ENCODE results near the gene TDRD3.

TDRD3 gene

DNA sequence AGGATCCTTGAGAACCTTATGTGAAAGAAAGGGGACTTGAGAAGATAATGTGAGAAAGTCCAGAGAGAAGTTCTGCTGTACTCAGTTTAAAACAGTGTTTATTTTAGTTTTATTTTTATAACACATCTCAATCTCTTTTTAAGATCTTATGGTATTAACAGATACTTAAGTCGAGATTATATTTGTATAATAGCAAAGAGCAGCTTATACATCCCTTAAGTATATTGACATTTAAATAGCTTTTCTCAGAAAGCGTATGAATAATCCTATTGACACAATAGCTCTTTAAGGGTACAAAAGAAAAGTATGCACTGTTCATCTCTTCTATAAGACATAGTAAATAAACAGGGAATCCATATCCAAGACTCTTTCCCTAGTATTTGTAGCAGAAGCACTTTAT lies 42.2 kb downstream of the TDRD3 start:
- no peak for DNase-seq (ENCODE audit: low read depth)
- H3K4me3 ChIP-seq (ENCODE audit: control insufficient read depth, low read depth, low read length) = no peak overlapping the region
- TF ChIP-seq, protein P1, sequence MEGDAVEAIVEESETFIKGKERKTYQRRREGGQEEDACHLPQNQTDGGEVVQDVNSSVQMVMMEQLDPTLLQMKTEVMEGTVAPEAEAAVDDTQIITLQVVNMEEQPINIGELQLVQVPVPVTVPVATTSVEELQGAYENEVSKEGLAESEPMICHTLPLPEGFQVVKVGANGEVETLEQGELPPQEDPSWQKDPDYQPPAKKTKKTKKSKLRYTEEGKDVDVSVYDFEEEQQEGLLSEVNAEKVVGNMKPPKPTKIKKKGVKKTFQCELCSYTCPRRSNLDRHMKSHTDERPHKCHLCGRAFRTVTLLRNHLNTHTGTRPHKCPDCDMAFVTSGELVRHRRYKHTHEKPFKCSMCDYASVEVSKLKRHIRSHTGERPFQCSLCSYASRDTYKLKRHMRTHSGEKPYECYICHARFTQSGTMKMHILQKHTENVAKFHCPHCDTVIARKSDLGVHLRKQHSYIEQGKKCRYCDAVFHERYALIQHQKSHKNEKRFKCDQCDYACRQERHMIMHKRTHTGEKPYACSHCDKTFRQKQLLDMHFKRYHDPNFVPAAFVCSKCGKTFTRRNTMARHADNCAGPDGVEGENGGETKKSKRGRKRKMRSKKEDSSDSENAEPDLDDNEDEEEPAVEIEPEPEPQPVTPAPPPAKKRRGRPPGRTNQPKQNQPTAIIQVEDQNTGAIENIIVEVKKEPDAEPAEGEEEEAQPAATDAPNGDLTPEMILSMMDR (IDR thresholded peaks at IDR 0.05; ENCODE audit: control insufficient read depth, insufficient read depth, low read depth, low read length, missing control alignments) = no peak

DNA sequence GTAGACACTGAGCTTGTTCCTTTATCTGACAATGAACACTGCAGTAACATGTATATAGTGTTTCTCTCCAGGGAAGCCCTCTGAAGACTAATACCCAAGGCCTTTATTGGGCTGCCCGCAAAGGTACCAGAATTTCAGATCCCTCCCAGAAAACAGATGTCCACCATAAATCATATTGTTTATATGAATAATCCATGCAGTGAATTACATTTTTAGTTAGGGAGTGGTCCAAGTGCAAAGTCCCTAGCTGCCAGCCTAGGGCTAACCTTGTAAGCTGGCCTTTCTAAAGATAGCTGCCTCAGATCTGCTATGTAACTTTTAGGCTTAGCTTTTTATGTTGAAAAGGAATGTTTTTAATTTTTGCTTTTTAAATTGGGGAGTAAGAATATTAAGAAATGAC lies 44.7 kb downstream of the TDRD3 start:
- TF ChIP-seq, protein P1 (IDR thresholded peaks at IDR 0.05; ENCODE audit: control insufficient read depth, insufficient read depth, low read depth, low read length, missing control alignments) = no peak
- no peak for DNase-seq (ENCODE audit: low read depth)
- no peak overlapping the region for H3K4me3 ChIP-seq (ENCODE audit: control insufficient read depth, low read depth, low read length)

DNA sequence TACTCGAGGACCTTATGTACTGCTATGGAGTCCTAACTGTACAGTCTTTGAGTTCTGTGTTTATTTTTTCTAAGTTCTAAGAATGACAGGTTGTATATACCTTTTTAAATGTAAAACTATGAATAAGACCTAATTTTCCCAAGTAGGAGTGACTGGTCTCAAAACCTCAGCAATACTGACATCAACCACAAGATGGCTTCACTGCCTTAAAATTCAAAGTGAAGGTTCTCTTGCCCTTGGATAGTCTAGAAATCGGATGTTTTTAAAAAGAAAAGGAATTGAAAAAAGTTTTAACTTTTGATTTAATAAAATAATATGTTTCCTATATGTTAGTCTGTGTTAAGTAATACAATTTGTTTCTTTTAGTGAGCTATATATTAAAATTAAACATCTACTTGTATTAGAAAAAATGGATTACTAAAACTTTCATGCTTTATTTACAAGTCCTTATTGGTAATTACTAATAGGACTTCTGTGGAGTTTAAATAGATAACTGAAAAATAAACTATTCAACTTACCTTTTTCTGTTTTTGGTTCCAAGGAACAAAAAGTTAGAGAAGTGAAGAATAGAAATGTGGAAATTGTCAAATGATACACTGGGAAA lies 52.0 kb downstream of the TDRD3 start:
- peak; percentile 29 for DNase-seq (ENCODE audit: low read depth)
- no peak overlapping the region for H3K4me3 ChIP-seq (ENCODE audit: control insufficient read depth, low read depth, low read length)
- TF ChIP-seq, protein P1 (IDR thresholded peaks at IDR 0.05; ENCODE audit: control insufficient read depth, insufficient read depth, low read depth, low read length, missing control alignments) = peak; percentile 66

DNA sequence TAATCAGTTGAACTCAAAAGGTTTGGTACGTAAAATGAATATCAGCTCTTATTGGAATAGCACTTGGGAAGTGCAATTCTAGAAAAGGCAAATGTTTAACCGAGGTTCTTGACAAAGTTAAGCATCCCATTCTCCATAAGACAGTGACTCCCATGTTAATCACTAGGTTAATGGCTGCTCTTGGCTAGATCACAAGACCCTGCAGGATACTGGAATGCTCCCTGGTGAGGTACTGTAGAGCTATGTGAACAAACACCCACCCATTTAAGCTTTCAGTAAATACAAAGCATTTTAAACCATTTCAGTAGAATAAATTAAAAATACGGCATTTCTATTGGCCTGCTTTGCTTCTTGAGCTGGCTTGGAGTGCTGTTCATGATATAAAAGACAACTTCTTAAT lies 56.5 kb downstream of the TDRD3 start:
- DNase-seq (ENCODE audit: low read depth) = no peak
- TF ChIP-seq, protein P1 (IDR thresholded peaks at IDR 0.05; ENCODE audit: control insufficient read depth, insufficient read depth, low read depth, low read length, missing control alignments) = no peak
- no peak overlapping the region for H3K4me3 ChIP-seq (ENCODE audit: control insufficient read depth, low read depth, low read length)

DNA sequence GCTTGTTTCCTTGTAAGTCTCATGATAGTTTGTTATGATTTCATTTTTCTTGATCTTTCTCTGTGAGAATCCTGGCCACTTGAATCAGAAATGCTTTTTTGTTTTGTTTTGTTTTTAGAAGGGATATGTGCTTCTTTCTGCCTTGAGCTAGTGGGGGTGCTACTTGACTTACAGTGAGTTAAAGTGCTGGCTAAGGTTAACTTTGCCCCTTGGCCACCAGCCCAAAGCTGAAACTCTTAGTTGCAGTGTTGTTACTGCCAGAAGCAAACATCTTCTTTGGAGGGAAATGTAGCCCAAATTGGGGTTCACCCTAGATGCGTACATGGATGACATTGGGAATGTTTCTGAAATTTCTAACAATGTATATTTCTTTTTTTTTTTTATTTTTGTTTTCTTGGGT lies 57.4 kb downstream of the TDRD3 start:
- no peak overlapping the region for H3K4me3 ChIP-seq (ENCODE audit: control insufficient read depth, low read depth, low read length)
- DNase-seq (ENCODE audit: low read depth) = no peak
- TF ChIP-seq, protein P1 (IDR thresholded peaks at IDR 0.05; ENCODE audit: control insufficient read depth, insufficient read depth, low read depth, low read length, missing control alignments) = no peak

DNA sequence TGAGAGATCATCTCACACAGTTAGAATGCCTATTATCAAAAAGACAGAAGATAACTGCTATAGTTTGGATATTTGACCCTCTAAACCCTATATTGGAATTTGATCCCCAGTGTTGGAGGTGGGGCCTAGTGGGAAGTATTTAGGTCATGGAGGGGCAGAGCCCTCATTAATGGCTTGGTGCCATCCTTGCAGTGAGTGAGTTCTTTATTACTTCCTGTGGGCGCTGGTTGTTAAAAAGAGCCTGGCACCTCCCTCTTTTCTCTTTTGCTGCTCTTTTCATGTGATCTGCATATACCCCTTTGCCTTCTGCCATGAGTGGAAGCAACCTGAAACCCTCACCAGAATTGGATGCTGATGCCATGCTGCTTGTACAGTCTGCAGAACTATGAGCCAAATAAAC lies 66.8 kb downstream of the TDRD3 start:
- DNase-seq (ENCODE audit: low read depth) = no peak
- TF ChIP-seq, protein P1 (IDR thresholded peaks at IDR 0.05; ENCODE audit: control insufficient read depth, insufficient read depth, low read depth, low read length, missing control alignments) = no peak
- no peak overlapping the region for H3K4me3 ChIP-seq (ENCODE audit: control insufficient read depth, low read depth, low read length)

DNA sequence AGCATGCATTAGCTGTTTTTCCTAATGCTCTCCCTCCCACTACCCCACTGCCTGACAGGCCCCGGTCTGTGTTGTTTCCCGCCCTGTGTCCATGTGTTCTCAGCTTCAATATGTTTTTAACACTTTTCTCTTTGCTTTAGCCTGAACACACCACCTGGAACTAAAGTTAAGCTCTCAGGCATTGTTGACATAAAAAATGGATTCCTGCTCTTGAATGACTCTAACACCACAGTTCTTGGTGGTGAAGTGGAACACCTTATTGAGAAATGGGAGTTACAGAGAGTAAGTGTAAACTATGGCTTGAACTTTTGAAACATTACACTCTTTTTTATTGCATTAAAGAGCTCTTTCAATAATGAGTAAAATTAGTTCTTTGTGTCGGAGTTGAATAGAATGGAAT lies 70.1 kb downstream of the TDRD3 start:
- DNase-seq (ENCODE audit: low read depth) = no peak
- H3K4me3 ChIP-seq (ENCODE audit: control insufficient read depth, low read depth, low read length) = no peak overlapping the region
- TF ChIP-seq, protein P1 (IDR thresholded peaks at IDR 0.05; ENCODE audit: control insufficient read depth, insufficient read depth, low read depth, low read length, missing control alignments) = no peak

All from AG09309 (cell line).